Activated CD4-positive, alpha-beta T cell treated with anti-CD3 and anti-CD28 coated beads for 48 hours (primary cell): Measurements from ENCODE around the gene DDRGK1.
"Not testable (repeated sequence)": the region's sequence is repeated elsewhere in the genome, so short reads cannot be mapped to it uniquely, and the experiment has no call there.

Experiments
- DNase-seq: peaks from one replicate; pipeline ENCODE4 v3.0.0-alpha.2; 2020

The DDRGK1 gene

GRCh38 chr20:3163099-3164042 is 41.1 kb downstream of the DDRGK1 start:
- DNase-seq = no peak

- no peak for DNase-seq
Measured at GRCh38 chr20:3162080-3162611, 42.3 kb downstream of the DDRGK1 start.

GRCh38 chr20:3161316-3162079 is 43.0 kb downstream of the DDRGK1 start:
- DNase-seq = no peak

- peak; percentile 34 for DNase-seq
Measured at GRCh38 chr20:3160418-3160817, 44.1 kb downstream of the DDRGK1 start.

GRCh38 chr20:3158968-3159431 is 45.5 kb downstream of the DDRGK1 start:
- no peak for DNase-seq

GRCh38 chr20:3157817-3158216 is 46.7 kb downstream of the DDRGK1 start:
- DNase-seq = no peak

GRCh38 chr20:3156811-3157619 is 47.5 kb downstream of the DDRGK1 start:
- DNase-seq = no peak

GRCh38 chr20:3152057-3152644 is 52.3 kb downstream of the DDRGK1 start:
- not testable (repeated sequence) for DNase-seq

GRCh38 chr20:3150908-3151307 is 53.6 kb downstream of the DDRGK1 start:
- no peak for DNase-seq

GRCh38 chr20:3146732-3147341 is 57.6 kb downstream of the DDRGK1 start:
- DNase-seq = no peak

- DNase-seq = no peak
Measured at GRCh38 chr20:3141757-3142156, 62.7 kb downstream of the DDRGK1 start.
